ENCODE data around the gene SLC66A2.

The SLC66A2 gene

DNA sequence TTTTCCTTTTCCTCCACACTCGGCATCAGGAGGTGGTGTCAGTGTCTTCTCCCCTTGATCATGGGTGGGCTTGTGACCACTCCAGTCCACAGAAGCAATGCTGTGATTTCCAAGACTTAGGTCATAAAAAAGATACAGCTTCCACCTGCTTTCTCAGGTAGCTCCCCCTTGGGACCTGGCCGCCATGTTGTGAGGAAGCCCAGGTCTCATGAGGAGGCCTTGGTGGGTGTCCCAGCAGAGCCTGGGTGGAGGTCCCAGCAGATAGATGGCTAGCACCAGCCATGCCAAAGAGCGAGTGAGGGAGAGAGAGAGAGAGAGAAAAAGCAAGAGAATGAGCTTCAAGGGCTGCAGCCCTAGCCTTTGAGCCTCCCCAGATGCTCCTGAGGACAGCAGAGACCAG is 16.0 kb downstream of the SLC66A2 start:
- no peak for TF ChIP-seq CTCF (IDR thresholded peaks at IDR 0.05; ENCODE audit: control insufficient read depth, extremely low read depth, insufficient read depth)
- DNase-seq (ENCODE audit: low read depth): no peak
- H3K4me3 ChIP-seq (ENCODE audit: low read depth, low read length): no peak overlapping the region

GRCh38 chr18:79935098-79935480 is 16.4 kb downstream of the SLC66A2 start:
- no peak for TF ChIP-seq CTCF (IDR thresholded peaks at IDR 0.05; ENCODE audit: control insufficient read depth, extremely low read depth, insufficient read depth)
- no peak for DNase-seq (ENCODE audit: low read depth)
- H3K4me3 ChIP-seq (ENCODE audit: low read depth, low read length): no peak overlapping the region

DNA sequence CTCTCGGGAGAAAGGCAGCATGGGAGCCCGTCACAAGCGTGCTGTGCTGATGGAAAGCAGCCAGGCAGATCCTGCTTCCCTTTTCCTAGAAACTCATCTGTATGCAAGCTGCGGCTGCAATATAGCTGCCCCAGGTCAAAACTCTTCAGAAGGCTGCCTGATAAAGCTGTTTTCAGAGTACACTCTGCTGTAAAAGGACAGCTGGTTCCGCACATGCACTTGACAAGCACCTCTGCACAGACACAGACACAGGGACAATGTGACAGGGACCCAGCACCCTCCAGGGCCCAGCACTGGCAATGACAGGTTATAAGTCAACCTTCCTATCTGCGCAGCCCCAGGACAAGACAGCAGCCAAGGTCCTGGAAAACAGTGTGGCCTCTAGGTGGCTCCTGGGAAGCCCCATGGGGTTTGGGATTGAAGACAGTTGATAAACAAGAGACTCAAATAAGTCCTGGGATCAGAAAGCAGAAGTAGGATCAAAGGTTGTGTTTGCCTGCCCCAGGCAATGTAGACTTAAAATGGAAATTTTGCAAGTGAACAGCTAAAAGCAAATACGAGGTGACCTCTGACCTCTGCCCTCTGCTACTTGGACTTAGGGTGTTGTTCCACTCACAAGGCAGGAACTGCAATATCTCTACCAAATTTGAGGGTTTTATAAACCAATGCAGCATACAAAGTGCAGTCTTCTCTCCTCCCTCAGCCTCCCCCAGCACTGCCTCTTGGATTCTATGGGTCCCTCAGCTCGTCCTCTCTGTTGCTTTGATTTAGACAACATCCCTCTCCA is 16.9 kb downstream of the SLC66A2 start:
- peak; percentile 52 for TF ChIP-seq CTCF (IDR thresholded peaks at IDR 0.05; ENCODE audit: control insufficient read depth, extremely low read depth, insufficient read depth)
- DNase-seq (ENCODE audit: low read depth): no peak
- no peak overlapping the region for H3K4me3 ChIP-seq (ENCODE audit: low read depth, low read length)

- DNase-seq (ENCODE audit: low read depth): no peak
- H3K4me3 ChIP-seq (ENCODE audit: low read depth, low read length): no peak overlapping the region
- TF ChIP-seq CTCF (IDR thresholded peaks at IDR 0.05; ENCODE audit: control insufficient read depth, extremely low read depth, insufficient read depth): peak; percentile 71
Observed at GRCh38 chr18:79933765-79934164, 17.7 kb downstream of the SLC66A2 start.

DNA sequence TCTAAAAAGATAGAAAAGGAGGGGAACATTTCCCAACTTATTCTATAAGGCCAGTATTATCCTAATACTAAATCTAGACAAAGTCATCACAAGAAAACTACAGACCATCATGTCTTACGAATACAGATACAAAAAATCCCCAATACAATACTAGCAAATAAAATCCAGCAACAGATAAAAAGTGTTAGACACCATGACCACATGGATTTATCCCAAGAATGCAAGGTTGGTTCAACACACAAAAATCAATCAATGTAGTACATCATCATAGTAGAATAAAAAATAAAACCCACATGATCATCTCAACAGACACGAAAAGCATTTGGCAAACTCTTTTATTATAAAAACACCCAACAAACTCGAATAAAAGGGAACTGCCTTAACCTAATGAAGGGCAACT is 18.5 kb downstream of the SLC66A2 start:
- no peak overlapping the region for H3K4me3 ChIP-seq (ENCODE audit: low read depth, low read length)
- no peak for DNase-seq (ENCODE audit: low read depth)
- TF ChIP-seq CTCF (IDR thresholded peaks at IDR 0.05; ENCODE audit: control insufficient read depth, extremely low read depth, insufficient read depth): no peak

DNA sequence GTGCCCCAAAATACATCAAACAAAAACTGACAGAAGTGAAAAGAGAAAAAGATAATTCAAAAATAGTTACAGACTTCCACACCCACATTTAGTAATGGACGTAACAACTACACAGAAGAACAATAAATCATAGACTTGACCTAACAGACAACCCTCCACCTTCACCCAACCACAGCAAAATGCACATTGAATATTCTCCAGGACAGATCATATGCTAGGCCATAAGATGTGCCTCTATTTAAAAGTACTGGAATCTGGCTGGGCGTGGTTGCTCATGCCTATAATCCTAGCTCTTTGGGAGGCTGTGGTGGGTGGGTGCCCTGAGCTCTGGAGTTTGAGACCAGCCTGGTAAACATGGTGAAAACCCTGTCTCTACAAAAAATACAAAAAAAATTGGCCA is 20.0 kb downstream of the SLC66A2 start:
- no peak overlapping the region for H3K4me3 ChIP-seq (ENCODE audit: low read depth, low read length)
- no peak for DNase-seq (ENCODE audit: low read depth)
- TF ChIP-seq CTCF (IDR thresholded peaks at IDR 0.05; ENCODE audit: control insufficient read depth, extremely low read depth, insufficient read depth): no peak
